ENCODE results near the gene FGF3.

The FGF3 gene

DNA sequence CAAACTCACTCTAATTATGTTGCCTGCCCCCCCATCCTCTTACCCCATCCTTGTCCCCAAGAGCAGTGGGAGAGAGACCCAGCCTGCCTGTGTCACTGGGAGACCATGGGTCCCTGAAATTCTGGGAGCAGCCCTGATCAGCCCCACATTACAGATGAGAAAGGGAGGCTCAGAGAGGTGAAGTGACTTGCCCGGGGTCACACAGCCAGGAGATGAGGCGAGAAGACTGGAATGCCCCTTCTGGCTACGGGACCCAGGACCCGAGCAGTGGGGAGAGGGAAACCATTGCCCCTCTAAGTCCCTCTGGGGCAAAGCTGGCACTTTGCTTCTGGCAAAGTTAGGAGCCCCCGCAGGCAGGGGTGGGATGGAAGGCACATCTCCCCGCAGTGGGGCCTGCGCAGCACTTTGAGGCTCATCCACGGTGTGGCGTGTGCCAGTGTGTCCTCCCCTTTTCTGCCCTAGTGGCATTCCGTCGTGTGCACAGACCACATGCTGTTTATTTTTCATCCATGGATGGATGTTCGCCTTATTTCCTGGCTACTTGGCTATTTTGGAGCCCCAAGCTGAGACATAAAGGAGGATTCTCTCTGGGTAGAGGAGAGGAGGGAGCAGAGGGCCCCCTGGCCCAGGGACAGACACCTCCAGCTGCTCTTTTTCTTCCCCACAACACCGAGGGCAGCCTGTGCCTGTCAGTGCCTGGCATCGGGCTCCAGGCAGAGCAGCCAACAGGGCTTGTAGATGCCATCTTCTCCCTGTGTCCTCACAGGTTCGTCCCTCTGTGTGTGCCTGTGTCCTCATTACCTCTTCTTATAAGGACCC, 3.7 kb upstream of the FGF3 start:
- no peak for DNase-seq

DNA sequence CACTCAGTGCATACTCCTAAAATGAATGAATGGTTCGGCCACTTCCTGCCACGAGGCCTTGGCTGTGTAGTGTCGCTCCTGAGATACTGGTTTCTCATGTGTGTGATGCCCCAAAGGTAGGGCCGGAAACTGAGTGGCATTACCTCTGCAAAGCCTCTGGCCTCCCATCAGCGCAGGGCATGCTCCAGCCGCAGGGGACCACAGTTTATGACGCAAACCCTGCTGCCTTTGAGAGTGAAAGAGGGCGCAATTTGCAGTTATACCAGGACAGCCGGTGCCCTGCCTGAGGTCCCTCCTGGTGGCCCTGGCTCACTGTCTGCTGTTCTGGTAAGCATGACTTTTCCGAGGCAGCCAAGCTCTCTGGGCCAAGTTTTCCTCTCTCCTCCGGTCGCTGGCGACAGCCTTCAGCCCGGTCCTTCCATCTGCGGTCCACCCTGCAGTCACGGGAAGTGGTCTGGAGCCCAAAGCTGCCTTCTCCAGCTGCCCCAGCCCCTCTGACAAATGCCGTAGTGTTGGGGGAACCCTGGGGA, 2.4 kb upstream of the FGF3 start:
- DNase-seq: no peak

DNA sequence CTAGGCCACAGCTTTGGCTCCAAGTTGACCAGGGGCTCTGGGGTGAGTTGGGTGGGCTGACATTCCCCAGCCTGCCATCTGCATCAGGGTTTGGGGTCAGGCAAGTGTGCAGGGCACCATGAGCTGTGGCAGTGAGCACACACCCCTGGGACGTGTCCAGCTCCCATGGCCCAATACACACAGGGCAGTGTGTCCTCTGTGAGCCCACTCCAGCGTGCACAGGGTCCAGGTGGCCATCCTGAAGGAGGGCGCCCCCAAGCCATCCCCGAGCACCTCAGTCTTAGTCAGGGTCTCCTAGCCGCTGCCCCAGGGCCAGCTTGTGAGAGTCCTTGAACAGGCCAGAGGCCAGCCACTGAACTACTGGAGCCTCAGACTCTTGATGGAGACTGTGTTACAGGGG, 1.2 kb upstream of the FGF3 start:
- DNase-seq: no peak

DNA sequence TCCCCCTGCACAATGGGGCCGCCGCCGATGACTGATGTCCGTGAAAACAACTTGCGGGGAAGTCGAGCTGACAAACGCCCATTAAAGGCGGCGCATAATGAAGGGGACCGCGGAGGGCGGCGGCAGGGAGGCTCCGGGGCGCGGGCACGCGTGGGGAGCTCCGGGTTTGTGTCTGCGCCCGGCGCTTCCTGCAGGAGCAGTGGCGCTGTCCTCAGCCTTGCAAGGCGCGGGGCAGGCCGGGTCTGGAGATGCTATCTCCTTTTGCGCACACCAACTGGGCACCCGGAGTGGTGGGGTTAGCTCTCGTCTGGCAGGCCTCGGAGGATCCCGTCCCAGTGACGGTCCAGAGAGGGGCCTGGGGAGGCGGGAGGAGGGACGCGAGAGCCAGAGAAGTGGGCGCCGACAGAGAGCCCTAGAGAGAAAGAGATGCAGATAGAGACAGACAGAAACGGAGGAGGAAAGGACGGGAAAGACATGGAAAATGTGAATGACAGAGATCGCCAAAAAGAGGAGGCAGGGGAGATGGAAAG, 390 bp upstream of the FGF3 start:
- DNase-seq: no peak

DNA sequence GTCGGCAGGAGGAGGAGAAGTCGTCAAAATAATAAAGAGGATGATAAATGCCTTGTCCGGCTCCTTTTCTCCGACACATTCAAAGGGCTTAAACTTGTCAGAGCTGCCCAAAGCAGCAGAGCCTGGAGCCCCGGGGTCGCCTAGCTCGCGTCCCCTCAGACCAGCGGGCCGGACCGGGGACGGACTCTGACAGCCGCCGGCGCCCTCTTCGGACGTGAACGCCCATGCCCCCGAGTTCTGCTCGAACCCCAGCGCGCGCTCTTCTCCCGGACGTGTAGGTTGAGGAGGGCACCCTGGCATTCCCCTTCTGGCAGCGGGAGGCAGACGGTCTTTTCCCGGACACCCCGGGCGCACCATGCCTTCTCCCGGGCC, 999 bp downstream of the FGF3 start:
- DNase-seq: no peak

DNA sequence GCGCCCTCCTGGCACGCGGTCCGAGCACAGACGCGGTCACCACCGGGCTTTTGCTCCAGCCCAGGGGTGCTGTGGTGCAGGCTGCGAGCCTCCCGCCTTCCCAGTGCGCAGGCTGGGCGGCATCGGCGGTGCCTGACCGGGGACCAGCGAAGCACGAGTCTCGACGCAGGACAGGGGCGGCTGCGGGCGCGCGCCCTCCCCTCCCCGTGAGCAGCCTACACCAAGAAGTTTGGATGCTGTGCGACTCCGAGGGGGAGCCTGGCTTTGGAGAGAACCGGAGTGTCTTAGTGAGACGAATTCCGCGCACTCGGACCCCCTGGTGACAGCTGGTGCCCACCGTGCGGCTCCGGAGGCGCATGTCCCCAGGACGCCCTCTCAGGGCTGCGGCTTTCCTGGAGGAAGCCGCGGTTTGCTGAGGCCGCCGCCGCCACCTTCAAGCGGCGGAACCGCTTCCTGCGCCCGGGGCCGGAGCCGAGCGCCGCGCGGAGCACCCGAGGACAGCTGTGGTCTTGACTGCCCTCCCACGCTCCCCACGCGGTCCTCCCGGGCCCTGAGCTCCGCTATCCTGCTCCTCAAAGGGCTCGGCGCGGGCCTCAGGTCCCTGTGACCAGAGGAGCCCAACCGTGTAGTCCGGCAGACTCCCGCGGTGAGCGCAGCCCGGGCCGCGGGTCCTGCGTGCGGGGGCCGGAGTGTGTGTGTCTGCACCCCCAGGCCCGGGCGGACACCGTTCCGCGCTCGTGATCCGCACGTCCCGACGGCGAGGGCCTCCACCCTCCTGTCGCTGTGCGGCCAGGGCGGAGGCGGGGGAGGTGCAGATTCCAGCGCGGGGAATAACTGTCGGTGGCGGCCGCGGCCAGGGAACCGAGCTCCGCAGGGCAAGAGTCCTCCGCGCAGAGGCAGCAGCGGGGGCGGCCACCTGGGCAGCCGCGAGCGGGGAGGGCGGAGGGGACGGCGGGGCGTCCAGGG, 1.7 kb downstream of the FGF3 start:
- peak; percentile 5 for DNase-seq

DNA sequence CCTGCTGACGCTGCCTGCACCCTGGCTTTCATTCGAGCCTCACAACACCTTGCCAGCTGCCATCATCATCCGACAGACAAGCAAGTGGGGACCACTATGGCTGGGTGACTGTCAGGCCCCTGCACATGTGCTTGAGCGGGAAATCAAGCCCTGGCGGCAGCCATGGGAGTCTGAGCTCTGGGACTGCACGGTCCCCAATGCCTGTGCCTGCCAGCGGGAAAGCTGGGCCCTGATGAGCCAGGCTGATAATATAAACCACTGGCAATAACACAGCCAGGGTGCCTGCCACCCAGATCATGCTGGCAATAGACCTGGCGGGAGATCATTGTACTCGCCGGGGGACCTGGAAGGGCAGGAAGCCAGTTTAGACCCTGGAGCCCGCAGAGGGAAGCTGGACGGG, 2.5 kb downstream of the FGF3 start:
- DNase-seq: no peak

DNA sequence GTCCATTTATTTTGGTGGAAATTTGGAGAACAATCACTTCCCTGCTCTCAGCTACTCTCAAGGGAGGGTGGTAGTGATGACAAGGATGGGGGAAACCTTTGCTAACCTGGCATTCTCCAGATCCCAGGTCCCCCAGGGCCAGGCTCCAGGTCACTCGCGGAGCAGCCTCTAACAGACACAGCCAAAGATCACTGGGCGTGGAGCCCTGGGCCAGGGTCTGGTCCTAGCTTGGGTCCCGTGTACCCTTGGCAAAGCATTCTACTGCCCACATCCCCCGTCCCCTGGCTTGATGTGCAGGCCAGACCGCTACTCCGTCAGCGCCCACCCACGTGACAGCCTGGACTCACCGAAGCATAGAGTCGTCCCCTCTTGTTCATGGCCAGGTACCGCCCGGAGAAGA, 3.2 kb downstream of the FGF3 start:
- no peak for DNase-seq

DNA sequence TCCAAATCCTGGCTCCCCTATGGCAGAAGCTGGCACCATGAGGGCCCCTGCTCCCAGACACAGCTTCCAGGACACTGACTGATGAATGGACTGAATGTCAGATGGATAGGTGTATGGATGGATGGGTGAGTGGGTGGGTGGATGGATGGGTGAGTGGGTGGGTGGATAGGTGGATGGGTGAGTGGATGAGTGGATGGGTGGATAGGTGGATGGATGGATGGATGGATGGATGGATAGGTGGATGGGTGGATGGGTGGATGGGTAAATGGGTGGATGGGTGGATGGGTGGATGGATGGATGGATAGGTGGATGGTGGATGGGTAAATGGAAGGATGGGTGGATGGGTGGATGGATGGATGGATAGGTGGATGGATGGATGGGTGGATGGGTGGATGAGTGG, 4.3 kb downstream of the FGF3 start:
- no peak for DNase-seq

DNA sequence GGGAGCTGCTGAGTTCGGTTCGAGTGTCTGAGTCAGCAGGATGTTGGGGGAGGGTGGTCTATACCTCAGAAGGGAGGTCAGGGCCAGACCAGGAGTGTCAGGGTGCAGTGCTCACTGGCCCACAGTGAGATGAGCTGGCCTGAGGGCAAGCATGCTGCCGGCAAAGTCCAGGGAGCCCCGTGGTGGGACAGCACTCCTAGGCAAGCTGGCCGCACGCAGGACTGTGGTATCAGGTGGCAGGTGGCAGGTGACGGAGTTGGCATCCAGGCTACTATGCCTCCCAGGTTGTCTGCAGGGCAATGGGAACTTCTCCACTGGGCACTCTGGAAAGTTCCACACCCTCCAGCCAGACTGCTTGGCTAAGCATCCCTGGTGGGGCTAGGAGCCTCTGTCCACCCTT, 4.8 kb downstream of the FGF3 start:
- no peak for DNase-seq

DNA sequence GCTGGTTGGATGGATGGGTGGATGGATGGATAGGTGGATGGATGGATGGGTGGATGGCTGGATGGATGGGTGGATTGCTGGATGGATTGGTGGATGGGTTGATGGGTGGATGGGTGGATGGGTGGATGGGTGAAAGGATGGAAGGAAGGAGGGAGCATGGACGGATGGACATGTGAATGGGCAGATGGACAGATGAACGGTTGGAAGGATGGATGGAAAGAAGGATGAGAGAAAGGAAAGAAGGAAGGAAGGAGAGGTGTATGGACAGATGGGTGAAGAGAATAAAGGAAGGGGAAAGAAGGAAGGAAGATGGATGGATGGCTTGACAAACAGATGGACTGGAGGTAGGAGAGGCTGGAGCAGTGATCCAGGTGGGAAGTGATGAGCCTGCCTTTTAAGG, 5.4 kb downstream of the FGF3 start:
- no peak for DNase-seq

DNA sequence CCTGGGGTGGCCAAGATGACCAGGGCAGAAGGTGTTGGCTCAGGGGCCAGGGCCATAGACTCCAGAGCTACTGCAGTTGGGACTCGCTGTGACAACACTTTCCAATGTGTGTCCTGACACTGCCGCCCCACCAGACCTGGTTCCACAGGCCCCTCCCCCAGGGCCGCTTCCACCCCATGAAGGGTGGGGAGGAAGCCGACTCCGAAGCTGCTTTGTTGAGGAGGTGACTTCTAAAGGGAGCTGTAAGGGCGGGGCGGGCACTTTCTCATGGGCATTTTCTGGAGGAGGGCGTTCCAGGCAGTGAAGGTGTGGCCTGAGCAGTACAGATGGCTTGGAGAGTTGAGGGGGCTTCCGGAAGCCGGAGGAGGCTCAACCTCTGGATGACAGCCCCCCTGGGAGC, 6.3 kb downstream of the FGF3 start:
- DNase-seq: no peak

DNA sequence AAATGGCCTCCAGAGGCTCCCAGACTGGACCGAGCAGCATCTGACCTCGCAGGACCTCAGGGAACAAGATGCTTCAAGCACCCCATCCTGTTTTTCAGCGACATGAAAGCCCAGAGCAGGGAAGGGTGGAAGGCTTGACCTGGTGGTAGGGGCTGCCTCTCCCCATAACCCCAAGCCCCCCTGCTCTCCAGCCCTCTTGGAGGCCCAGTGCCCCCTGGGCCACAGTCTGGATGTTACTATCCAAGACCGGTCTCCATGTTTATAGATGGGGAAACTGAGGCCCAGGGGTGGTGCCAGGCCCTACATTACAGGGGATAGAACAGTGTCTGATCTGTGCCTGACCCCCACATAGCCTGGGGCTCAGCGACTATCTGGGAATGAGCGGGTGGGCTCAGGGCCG, 7.0 kb downstream of the FGF3 start:
- no peak for DNase-seq

DNA sequence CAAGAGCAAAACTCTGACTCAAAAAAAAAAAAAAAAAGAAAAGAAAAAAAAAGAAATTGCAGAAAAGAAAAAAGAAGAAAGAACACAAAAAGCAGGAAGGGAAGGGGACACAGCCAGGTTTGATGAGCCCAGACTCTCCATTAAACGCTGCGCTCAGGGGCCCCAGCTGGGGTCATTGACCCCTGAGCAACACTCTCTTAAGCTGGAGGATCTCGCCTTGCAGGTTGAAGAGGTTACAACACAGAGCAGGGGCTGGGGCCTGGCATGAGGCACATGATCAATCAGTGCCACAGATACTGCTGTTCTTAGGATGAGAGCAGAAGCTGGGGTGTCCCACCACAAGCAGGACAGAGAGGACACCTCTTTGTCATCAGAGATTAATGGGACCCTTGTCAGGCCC, 7.8 kb downstream of the FGF3 start:
- no peak for DNase-seq

DNA sequence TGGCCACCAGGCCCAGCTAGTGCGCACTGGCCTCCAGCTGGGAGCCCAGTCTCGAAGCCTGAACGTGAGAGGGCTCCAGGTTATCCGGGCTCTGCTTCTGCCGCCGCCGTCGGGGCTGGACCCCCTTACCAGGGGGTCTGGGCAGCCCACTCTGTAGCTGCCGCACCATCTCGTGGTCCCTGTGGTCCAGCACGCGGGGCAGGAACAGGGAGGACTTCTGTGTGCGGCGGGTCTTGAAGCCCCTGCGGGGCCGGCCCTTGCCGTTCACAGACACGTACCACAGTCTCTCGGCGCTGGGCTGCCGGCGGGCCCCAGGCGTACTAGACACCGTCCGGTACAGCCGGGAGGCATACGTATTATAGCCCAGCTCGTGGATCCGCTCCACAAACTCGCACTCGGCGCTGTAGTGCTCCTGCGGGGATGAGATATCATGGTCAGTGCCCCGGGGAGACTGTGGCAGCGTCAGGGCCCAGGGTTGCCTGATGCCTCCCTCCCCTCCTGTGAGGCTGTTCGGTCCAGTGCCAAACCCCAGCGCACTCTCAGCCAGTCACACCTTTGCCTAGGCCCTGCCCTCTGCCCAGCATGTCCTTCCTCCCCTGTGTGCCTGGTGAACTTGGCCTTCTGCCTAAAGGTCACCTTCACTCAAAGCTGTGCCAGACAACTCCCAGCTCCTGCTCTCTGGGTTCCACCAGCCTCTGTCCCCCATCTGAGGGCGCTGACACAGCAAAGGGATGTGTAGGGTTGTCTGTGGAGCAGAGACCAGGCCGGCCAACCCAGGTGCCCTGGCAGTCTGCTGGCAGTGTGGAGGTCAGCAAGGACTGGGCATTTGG, 8.7 kb downstream of the FGF3 start:
- DNase-seq: no peak

DNA sequence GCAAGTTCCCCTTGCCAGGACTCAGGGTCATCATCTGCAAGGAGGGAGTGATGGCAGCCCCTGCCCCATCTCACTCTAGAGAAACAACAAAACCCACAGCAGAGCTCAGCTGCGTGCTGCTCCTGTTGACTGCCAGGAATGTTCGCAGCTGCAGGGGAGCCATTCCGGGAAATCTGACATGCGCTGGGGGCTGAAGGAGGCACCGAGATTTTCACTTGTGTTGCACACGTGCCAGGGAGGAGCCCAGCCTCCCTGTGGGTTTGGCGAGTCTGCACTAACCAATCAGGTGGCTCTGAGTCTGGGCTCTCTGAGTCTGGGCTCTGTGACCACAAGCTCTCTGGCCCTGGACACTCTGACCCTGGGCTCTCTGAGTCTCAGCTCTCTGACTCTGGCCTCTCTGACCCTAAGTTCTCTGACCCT, 10.5 kb downstream of the FGF3 start:
- no peak for DNase-seq

DNA sequence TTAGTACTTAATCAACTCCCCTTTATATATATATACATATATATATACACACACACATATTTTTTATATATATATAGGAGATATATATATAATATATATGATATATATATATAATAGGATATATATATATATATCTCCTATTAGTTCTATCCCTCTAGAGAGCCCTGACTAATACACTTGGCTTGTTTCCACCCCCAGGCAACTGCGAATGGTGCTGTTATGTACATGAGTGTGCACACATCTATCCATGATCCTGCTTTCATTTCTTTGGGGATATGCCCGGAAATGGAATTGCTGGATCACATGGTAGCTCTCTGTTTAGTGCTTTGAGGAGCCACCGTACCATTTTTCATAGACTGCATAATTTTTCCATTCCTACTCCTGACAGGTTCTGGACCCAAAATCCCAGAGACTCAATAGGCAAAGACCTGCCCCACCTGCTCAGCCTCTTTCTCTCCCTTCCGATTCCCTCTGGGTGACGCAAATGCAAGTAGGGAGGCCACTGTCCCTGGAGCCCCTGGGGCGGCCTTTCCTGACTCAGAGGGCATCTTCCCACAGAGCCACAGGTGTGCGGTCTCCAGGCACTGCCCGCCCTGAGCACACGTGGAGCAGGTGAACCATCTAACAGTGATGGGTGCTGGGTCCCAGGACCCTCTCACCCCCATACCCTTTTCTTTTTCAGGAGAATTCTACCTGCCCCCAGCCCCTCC, 12.0 kb downstream of the FGF3 start:
- no peak for DNase-seq

DNA sequence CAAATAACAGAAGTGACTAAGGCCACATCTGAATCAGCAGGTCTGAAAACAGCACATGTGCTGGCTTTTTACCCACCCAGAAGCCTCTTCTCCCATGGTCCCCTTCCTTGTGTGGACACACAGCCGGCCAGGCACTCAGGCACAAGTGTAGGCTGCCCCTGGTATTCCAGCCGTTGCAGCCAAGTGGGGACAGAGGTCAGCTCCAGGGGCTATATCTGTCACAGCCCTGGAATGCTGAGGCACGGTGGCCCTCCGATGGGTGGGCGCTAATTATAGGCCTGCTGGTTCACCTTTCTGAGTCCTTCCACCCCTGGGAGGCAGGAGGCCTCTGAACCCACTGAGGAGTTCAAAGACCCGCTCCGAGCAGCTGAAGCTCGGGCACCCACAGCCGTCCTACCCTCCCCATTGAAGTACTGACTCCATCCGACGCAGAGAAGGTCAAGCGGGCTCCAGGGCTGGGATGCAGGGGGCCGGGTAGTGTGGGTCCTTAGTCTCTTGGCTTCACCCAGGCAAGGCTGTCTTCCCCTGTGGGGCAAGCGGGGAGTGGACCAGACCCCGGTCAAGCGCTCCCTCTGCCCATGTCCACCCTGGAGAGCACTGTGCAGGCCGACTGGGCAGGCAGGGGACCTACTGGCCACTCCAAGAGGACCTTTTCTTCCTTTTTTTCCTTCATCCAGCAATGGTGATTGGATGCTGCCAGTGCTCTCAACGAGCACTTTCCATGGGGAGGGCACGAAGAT, 14.3 kb downstream of the FGF3 start:
- no peak for DNase-seq

DNA sequence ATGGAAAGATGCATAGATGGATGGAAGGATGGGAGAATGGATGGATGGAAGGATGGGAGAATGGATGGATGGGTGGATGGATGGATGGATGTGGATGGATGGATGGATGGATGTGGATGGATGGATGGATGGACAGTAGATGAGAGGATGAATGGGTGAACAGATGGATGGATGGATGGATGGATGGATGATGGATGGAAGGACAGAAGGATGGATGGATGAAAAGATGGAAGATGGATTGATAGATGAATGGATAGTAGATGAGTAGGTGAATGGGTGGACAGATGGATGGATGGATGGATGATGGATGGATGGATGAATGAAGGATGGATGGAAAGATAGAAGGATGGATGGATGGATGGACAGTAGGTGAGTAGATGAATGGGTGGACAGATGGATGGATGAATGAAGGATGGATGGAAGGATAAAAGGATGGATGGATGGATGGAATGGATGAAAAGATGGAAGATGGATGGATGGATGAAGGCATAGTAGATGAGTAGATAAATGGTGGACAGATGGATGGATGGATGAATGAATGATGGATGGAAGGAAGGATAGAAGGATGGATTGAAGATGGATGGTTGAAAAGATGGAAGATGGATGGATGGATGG, 15.5 kb downstream of the FGF3 start:
- no peak for DNase-seq

DNA sequence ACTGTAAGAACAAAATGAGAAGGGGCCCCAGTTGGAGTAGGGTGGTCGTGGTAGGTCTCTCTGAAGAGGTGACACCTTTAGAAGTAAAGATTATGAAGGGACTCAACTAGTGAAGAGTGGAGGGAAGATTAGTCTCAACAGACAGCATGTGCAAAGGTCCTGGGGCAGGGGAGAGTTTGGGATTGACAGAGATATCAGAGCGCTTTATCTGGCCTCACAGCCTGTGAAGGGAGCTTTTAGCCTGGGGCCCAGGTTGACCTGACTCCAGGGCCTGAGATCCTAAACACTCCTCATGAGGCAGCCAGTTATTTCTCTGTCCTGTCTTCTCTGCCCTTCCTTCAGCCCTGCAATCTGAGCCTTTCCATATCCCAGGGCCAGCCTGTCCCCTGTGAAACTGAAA, 16.2 kb downstream of the FGF3 start:
- DNase-seq: no peak

DNA sequence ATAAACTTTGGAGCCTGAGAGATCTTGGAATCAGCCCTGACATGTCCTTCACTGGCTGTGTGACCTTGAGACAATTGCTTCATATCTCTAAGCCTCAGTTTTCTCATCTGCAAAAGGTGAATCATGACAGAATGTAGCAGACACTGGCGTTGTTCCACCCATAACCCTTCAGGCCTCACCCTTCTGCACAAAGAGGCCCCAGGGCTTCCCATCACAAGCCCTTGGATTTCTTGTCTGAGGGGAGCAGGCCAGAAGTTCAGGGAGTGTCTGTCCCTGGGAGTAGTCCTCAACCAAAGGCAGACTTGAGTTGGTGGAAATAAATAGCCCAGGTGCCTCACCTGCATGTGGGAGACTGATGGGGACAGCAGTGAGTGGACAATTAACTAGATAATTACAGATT, 16.6 kb downstream of the FGF3 start:
- DNase-seq: no peak

All from activated CD4-positive, alpha-beta T cell treated with anti-CD3 and anti-CD28 coated beads, Interleukin-10, Interleukin-2, amounts not matched to agents 100 ng/mL and 50 ng/mL, durations not matched to agents 16 hours and 8 hours (primary cell).